GM10847 (cell line): ENCODE data around the gene PTK7.

Experiments used
- POLR2A ChIP-seq: IDR thresholded peaks from 2 replicates; pipeline ENCODE4 v1.6.1; 2011; ENCODE audit not compliant: insufficient read length; ENCODE audit errors: extremely low read depth

PTK7 gene

DNA sequence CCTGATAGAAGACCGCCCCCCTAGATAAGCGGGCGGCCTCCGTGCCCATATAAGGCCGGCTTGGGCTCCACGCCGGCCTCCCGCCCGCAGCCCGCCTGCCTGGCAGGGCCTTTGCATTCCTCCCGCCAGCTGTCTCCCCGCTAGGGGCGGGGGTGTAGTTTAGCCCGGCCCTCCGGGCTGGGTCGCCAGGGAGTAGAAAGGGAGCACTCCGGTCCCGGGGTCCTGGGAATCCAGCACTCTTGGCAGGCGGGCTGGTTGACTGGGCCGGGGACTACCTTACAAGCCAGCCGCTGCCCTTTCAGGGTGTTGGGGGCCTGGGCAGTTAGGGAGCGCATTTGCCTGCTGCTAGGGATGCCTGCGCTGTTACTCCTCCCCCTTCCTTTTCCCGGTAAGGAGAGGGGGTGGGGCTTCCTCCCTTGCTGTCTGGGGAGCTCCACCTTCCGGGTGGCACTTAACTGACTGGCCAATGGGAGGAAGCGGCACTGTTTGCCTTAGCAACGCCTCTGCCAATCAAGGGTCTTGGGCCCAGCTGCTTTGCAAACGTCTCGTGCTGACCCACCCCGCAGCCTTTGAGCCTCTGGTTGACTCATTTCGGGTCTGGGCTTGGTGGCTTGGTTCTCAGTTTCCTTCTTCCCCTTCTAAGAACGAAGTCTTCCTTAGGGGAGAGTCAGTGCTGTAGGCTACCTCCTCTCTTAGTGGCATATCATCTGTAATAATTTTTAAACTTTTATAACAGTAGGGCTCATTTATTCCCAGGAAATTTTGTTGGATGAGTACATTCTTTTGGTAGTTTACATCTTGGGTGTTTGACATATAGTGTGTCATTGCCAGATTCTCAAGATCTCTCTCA lies 98.4 kb downstream of the PTK7 start:
- TF ChIP-seq POLR2A: no peak

DNA sequence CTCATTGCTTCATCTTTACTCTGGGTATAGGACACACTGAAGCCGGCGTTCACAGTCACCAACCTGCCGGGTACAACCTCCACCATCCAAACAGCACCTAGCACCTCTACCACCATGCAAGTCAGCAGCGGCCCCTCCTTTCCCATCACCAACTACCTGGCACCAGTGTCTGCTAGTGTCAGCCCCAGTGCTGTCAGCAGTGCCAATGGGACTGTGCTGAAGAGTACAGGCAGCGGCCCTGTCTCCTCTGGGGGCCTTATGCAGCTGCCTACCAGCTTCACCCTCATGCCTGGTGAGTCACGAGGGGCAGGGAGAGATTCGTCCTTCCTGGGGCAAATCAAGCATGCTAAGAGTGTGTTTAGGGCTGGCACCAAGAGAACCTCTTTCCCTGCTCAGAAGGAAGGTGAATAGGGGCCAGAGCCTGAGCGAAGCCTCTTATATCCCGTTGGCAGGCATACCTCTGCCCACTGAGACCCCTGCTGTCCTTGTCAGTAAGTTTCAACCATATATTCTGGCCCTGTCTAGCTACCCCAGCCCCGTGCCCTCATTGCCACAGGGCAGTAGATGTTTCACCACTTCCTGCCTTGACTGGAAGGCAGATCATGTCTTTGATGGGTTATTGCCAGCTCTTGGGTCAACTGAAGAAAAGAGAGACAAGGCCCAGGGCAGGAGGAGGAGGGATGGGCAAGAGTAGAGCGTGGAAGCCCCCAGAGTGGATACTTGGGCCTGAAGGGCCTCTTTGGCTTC lies 99.7 kb downstream of the PTK7 start:
- TF ChIP-seq POLR2A: no peak

DNA sequence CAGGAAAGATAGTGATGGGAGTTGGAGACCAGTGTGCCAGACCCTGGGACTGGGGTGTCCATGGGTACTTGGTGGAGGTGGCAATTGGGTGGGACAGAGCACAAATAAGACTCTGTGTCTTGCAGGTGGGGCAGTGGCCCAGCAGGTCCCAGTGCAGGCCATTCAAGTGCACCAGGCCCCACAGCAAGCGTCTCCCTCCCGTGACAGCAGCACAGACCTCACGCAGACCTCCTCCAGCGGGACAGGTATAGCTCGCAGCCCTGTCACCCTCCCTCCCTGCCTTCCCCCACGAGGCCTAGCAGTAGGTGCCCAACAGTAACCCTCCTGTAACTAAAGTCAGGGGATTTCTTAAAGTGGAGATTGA lies 100.3 kb downstream of the PTK7 start:
- TF ChIP-seq POLR2A: no peak

DNA sequence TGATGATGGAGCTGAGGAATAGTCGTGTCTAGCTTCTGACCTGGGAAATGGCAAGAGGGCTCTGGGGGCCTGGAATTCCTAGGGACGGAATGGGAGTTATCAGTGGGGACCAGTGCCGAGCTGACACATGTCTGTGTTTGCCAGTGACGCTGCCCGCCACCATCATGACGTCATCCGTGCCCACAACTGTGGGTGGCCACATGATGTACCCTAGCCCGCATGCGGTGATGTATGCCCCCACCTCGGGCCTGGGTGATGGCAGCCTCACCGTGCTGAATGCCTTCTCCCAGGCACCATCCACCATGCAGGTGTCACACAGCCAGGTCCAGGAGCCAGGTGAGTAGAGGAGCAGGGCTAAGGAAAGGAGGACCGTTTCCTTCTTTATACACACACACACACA lies 102.0 kb downstream of the PTK7 start:
- TF ChIP-seq POLR2A: no peak

DNA sequence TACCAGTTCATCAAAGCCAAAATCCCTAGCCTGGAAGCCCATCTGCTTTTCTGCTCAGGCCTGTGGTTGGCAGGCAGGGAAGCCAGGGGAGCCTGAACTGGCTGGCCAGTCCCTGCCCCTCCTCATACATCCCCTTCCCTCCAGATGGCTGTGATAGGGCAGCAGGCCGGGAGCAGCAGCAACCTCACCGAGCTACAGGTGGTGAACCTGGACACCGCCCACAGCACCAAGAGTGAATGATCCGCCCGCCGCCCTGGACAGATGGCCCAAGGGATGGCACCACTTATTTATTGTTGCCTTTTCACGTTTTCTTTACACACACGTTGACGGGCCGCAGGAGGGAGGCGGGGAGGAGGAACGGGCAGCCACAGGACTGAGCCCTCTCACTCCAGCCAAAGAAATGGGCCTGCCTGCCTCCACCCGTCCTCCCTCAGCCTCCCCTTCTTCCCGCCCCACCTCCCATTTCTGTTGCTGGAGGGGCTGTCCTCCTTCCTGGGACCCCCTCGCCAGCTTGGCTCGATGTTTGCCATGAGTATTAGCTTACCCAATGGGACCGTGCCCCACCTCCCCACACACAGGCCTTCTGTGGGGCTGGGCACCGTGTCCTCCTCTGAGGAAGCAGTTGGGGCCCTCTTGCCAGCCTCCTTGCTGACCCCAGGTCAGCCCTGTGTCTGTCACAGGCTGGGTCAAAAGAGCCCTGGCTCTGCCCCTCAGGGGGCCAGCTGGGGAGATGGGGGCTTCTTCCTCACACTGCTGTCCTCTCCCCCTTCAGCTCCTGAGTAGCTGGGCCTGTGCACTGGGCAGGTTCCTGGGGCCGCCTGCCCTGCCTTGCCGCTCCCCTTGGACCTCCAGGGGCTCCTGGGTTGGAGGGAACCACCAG lies 103.1 kb downstream of the PTK7 start:
- no peak for TF ChIP-seq POLR2A

DNA sequence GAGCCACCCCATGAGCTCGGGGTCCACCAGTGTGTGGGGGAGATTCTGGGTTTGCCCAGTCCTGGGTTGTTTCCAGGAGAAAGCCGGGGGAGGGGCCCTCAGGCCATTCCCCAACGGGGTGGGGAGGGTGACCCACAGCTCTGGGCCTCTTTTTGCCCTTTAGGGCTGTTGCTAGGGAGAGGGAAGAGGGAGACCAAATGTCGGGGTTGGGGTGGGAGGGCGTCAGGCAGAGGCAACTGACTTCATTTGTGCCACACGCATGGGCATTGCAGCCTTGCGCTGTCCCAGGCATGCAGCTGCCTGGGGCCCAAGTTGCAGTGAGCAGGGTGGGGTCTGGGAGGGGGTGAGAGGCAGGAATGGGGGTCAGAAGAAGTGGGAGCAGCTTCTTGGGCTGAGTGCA lies 103.9 kb downstream of the PTK7 start:
- TF ChIP-seq POLR2A: no peak

DNA sequence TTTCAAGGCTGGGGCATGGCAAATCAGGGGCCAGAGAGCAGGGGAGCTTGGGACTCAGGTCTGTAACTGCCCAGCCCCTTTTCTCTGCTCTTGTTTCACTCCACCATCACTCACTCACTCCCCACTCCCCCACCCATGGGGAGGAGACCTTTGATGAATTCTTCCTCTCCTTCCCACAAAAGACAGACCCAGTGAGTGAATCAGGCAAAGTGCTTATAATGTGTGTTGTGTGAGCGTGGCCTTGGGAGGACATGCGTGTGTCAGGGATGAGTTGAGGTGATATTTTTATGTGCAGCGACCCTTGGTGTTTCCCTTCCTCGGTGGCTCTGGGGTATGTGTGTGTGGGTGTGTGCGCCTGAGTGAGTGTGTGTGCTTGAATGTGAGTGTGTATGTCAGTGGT lies 104.9 kb downstream of the PTK7 start:
- no peak for TF ChIP-seq POLR2A

DNA sequence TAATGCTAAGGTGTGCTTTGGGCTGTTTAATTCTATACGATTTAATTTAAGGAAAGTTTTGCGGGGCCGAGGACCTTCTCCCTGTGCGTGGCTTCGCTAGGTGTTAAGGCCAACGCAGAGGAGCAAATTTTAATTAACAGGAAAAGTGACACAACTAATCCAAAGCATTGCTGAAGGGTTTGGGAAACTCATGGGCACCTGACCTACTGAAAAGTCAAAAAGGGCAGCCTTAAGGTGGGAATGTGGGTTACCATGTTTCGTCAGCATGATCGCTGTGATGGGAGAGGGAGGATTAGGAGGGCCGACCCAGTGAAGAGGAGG lies 105.5 kb downstream of the PTK7 start:
- TF ChIP-seq POLR2A: no peak

DNA sequence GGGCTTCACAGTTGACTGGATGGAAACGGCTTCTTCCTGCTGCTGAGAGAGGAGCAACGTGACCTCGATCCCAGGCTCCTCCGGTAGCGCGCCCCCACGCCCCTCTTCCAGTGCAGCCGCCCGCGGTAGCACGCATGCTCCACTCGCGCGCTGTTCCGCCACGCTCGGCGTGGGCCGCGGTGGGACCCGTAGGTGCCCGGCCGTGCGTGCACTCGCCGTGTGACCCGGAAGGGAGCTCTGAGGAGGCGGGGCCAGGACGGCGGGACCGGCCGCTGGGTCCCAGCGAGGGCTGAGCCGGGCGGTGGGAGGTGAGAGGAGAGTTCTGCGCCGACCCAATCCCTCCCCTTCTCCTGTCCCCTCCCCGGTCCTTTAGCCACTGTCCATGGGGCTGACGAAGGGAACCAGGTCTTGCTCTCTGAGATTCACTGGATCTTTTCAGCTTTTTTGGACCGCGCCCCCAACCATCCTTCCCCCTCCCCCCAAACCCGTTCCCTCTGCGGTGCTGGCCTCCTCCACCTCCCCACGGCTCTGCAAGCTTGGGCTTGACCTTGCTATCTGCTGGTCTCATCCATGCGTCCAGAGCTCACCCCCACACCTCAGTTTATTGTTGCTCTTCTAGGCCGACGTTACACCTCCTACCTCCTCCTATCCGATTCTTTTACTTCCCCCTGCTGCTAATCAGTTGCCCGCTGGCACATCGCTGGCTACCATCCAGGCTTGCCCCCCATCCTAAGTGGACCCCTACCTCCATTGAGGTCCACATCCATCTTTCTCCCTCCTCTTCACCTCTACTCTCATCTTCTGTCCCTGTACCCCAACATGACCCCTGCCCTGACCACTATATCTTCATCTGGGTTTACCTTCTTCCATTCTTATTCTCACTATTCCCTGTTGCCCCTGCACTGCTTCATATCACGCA lies 106.1 kb downstream of the PTK7 start, which contains the start of gene CUL9:
Gene CUL9 (plus strand): TSS at position 255 of the 919 bp plus-strand sequence. CDS start 2,115 bp downstream, outside the sequence.
- peak; percentile 86 for TF ChIP-seq POLR2A

DNA sequence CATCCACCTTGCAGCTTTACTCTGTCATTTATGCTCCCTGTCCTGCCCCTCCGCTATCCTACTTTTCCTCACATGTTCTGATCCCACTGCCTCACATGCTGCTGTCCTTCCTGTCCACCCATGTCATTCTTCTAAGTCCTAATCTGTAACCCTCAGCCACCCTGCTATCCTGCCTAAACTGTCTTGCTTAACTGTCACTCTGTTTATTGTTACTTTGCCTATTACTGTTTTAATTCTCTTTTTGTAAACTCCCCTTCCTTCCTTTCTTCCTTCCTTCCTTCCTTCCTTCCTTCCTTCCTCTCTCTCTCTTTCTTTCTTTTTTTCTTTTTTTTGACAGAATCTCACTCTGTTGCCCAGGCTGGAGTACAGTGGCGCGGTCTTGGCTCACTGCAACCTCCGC lies 107.3 kb downstream of the PTK7 start:
- no peak for TF ChIP-seq POLR2A

DNA sequence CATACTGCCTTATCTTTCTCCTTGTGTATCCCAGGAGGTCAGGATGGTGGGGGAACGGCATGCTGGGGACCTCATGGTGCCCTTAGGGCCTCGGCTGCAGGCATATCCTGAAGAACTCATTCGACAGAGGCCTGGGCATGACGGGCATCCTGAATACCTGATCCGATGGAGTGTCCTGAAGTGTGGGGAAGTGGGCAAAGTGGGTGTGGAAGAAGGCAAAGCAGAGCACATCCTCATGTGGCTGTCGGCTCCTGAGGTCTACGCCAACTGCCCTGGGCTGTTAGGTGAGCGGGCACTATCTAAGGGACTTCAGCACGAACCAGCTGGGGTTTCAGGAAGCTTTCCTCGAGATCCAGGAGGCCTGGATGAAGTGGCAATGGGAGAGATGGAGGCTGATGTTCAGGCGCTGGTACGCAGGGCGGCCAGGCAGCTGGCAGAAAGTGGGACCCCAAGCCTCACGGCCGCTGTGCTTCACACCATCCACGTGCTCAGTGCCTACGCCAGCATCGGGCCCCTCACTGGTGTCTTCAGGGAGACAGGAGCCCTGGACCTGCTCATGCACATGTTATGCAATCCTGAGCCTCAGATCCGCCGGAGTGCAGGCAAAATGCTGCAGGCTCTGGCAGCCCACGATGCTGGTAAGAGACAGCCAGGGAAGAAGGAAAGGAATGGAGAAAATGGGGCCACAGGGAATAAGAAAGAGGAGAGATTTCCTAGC lies 108.3 kb downstream of the PTK7 start:
- no peak for TF ChIP-seq POLR2A

DNA sequence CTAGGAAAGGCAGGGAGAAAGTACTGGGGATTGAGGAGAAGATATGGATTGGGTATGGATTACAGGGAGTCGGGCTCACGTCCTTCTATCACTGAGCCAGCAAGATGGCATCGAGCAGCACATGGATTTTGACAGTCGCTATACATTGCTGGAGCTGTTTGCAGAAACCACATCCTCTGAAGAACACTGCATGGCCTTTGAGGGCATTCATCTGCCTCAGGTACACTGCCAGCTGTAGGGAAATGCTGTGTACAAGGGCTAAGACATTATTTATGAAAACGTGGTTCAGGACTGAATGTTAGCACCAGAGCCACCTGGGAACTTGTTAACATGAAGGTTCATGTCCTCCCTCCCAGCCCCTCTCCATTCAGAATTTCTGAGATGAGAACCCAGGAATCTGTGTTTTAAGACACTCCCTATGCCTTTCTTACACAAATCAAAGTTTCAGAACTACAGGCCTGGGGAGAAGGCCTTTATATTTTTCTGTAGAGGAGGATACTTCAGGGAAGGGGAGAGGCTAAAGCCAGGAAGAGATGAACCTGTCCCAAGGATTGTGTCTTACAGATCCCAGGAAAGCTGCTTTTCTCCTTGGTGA lies 109.4 kb downstream of the PTK7 start:
- no peak for TF ChIP-seq POLR2A

DNA sequence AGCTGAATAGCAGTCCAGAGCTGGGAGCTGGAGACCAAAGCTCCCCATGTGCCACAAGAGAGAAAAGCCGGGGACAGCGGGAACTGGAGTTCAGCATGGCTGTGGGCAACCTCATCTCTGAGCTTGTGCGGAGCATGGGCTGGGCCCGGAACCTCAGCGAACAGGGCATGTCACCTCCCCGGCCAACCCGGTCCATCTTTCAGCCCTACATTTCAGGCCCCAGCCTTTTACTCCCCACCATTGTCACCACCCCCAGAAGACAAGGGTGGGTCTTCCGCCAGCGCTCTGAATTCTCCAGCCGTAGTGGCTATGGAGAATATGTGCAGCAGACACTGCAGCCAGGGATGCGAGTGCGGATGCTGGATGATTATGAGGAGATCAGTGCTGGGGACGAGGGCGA lies 109.9 kb downstream of the PTK7 start:
- no peak for TF ChIP-seq POLR2A

DNA sequence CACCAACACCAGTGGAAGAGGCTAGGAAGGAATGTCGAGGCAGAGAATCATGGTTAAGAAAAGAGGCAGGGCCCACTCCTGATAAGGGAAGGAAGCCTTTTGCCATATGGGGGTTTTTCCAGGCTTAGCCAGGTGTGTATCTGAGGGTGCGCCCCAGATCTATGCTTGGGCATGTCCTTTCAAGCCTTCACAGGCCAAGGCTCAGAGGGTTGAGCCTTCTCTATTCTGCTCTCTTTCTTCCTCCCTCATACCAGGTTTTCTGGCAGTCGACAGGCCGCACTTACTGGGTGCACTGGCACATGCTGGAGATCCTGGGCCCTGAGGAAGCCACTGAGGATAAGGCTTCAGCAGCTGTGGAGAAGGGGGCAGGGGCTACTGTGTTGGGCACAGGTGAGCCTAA lies 110.6 kb downstream of the PTK7 start:
- TF ChIP-seq POLR2A: no peak
